ENCODE measurements around the gene LINGO3. TPM values are rescaled to one million over a fixed set of nuclear protein-coding genes. Genes with fewer than 3 reads are reported as not detected.

The LINGO3 gene
- total and polyA plus RNA-seq, 5 donors from 2014 or later: 0.22 to 5.3 (median 3.5) TPM

DNA sequence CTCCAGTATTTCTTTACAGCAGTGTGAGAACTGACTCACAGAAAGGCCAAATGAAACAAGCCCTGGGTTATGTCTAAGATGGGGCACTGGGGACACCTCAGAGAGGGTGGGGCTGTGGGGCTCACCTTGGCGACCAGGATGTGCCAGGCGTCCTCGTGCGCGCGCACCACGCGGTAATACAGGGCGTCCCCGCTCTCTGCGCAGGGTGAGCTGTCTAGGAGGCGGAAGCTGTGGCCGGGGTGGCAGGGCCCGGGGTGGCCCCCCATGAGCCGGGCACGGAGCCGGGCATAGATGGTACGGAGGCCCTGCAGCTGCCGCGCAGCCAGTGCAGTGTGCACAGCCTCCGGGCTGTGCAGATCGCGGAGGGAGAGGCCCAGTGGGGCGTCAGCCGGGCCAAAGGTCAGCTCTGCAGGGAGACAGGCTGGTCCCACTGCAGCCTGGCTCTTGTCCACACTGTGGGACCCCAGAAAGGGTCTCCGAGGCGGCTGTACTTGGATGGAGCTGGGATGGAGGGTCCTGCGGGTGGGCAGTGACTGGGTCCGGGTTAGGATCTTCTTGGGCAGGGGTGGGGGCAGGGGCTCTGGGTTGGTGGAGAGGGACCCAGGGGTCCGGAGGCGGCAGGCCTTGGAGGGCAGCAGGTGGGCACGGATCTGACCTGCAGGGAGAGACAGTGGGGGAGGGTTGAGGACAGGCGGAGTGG is 29.3 kb downstream of the LINGO3 start:
- H3K4me1 ChIP-seq (ENCODE audit: control insufficient read depth, insufficient read depth, low read length, poor library complexity, severe bottlenecking): peaks cover 27% of the 10 kb centered on the region
- DNase-seq: no peak

DNA sequence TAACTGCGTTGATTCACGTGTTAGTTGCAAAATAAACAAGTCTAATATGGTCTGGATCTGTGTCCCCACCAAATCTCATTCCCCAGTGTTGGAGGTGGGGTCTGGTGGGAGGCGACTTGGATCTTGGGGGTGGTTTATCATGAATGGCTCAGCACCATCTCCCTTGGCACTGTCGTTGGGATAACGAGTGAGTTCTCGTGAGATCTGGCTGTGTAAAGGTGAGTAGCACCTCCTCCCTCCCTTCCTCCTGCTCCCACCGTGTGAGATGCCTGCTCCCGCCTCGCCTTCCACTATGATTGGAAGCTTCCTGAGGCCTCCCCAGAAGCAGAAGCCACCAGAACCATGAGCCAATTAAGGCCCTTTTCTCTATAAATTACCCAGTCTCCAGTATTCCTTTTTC is 30.8 kb downstream of the LINGO3 start:
- H3K36me3 ChIP-seq (ENCODE audit: control insufficient read depth, insufficient read depth, low read length): no peaks in the 10 kb centered on the region
- H3K4me3 ChIP-seq (ENCODE audit: low read depth, low read length): no peak overlapping the region
- H3K9me3 ChIP-seq (ENCODE audit: control insufficient read depth in 2 of 2, low read length in 2 of 2): no peaks in the 10 kb centered on the region
- no peak overlapping the region for H3K27ac ChIP-seq (ENCODE audit: insufficient read depth, low read length, poor library complexity, severe bottlenecking)
- ATAC-seq (ENCODE audit: low read depth in 2 of 2) (no peak), DNase-seq (no peak)
- H3K36me3 Mint-ChIP-seq: peaks cover 14% of the 10 kb centered on the region
- H3K9me3 Mint-ChIP-seq: peaks cover 0 to 1% (median 0%) of the 10 kb centered on the region in 7 donors
- peak overlapping the region in 2 of 4 donors; percentile 5 to 86 for H3K4me3 Mint-ChIP-seq
- no peaks in the 10 kb centered on the region for H3K27me3 ChIP-seq (ENCODE audit: control insufficient read depth, insufficient read depth, low read length)
- peaks cover 5 to 40% (median 14%) of the 10 kb centered on the region in 4 donors for H3K4me1 Mint-ChIP-seq
- H3K4me1 ChIP-seq (ENCODE audit: control insufficient read depth, insufficient read depth, low read length, poor library complexity, severe bottlenecking): peaks cover 35% of the 10 kb centered on the region
- H3K27me3 Mint-ChIP-seq: peaks cover 7% of the 10 kb centered on the region
- H3K27ac Mint-ChIP-seq: peak overlapping the region; percentile 56 to 80 (median 72)

More for the DNA sequence above, 29.3 kb downstream of the LINGO3 start:
- H3K27ac Mint-ChIP-seq: peak overlapping the region in 1 of 3 donors; percentile 56
- H3K27me3 ChIP-seq (ENCODE audit: control insufficient read depth, insufficient read depth, low read length): no peaks in the 10 kb centered on the region
- ATAC-seq (ENCODE audit: low read depth in 2 of 2): no peak
- H3K27me3 Mint-ChIP-seq: peaks cover 7% of the 10 kb centered on the region
- H3K4me3 Mint-ChIP-seq: peak overlapping the region in 2 of 4 donors; percentile 26 to 63
- H3K36me3 Mint-ChIP-seq: peaks cover 9% of the 10 kb centered on the region
- no peaks in the 10 kb centered on the region for H3K9me3 ChIP-seq (ENCODE audit: control insufficient read depth in 2 of 2, low read length in 2 of 2)
- no peak overlapping the region for H3K4me3 ChIP-seq (ENCODE audit: low read depth, low read length)
- H3K4me1 Mint-ChIP-seq: peaks cover 0 to 38% (median 10%) of the 10 kb centered on the region in 4 donors
- H3K27ac ChIP-seq (ENCODE audit: insufficient read depth, low read length, poor library complexity, severe bottlenecking): no peak overlapping the region
- peaks cover 0 to 1% (median 0%) of the 10 kb centered on the region in 7 donors for H3K9me3 Mint-ChIP-seq
- no peaks in the 10 kb centered on the region for H3K36me3 ChIP-seq (ENCODE audit: control insufficient read depth, insufficient read depth, low read length)

DNA sequence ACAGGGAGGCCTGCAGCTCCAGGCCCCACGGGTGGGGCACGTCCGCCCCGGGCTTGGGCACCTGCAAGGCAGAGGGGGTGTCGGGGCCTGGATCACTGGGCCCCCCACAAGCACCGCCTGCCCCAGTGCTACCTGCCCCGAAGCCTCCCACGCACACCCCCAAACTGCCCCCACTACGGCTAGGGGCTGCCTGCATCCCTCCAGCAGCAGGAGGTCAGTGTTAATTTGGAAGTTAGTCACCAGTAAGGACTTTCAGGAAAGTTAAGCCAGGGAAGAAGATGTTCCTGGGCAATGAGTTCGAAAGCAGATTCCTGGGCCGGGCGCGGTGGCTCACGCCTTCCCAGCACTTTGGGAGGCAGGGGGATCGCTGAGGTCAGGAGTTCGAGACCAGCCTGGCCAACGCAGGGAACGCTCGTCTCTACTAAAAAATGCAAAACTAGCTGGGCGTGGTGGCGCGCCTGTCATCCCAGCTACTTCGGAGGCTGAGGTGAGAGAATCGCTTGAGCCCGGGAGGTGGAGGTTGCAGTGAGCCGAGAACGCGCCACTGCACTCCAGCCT is 31.4 kb downstream of the LINGO3 start:
- Mint-ChIP-seq H3K9me3 (peaks cover 0 to 3% (median 0%) of the 10 kb centered on the region in 7 donors), H3K4me3 (peak overlapping the region in 1 of 4 donors; percentile 86), H3K27ac (no peak overlapping the region), H3K4me1 (peaks cover 5 to 40% (median 18%) of the 10 kb centered on the region in 4 donors), H3K36me3 (peaks cover 17% of the 10 kb centered on the region), H3K27me3 (peaks cover 7% of the 10 kb centered on the region)
- Histone ChIP-seq H3K27me3 (ENCODE audit: control insufficient read depth, insufficient read depth, low read length) (no peaks in the 10 kb centered on the region), H3K9me3 (ENCODE audit: control insufficient read depth in 2 of 2, low read length in 2 of 2) (no peaks in the 10 kb centered on the region), H3K4me1 (ENCODE audit: control insufficient read depth, insufficient read depth, low read length, poor library complexity, severe bottlenecking) (peaks cover 35% of the 10 kb centered on the region), H3K4me3 (ENCODE audit: low read depth, low read length) (no peak overlapping the region), H3K27ac (ENCODE audit: insufficient read depth, low read length, poor library complexity, severe bottlenecking) (no peak overlapping the region), H3K36me3 (ENCODE audit: control insufficient read depth, insufficient read depth, low read length) (no peaks in the 10 kb centered on the region)
- no peak for ATAC-seq (ENCODE audit: low read depth in 2 of 2)
- DNase-seq: no peak

DNA sequence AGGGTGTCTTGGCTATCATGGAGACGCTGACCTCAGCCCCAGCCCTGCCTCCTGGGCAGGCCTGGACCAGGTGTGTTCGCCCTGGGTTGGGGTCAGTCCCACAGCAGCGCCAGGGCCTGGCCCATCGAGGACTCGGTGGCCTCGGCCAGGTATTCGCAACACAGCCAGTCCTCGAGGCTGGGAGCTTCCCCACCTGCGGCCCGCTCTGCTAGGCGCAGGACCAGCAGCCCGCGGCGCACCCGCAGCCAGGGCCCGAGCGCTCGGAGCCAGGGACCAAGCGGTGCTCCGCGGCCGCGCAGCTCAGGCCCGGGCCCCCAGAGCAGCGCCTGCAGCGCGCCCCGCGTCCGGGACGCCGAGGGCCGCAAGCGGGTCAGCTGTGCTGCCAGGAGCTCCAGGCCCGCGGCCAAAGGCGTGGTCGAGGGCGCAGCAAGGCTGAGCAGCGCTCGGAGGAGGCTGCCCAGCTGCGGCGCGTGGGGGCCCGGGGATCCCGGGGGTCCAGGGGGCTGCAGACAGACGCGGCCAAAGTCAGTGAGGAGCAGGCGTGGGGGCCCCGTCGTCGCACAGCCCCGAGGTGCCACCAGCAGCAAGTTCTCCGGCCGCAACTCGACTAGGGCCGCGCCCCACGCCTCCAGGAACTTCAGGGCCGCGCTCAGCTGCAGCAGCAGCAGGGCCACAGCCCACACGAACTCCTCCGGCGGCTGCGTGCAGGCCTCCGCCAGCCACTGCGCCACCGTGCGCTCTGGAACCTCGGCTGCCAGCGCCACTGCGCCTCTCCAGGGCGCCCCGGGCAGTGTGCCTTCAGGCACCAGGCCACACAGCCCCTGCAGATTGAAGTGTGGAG is 32.1 kb downstream of the LINGO3 start:
- H3K36me3 Mint-ChIP-seq: peaks cover 20% of the 10 kb centered on the region
- Histone ChIP-seq H3K4me1 (ENCODE audit: control insufficient read depth, insufficient read depth, low read length, poor library complexity, severe bottlenecking) (peaks cover 38% of the 10 kb centered on the region), H3K27ac (ENCODE audit: insufficient read depth, low read length, poor library complexity, severe bottlenecking) (no peak overlapping the region), H3K27me3 (ENCODE audit: control insufficient read depth, insufficient read depth, low read length) (no peaks in the 10 kb centered on the region), H3K9me3 (ENCODE audit: control insufficient read depth in 2 of 2, low read length in 2 of 2) (no peaks in the 10 kb centered on the region), H3K36me3 (ENCODE audit: control insufficient read depth, insufficient read depth, low read length) (no peaks in the 10 kb centered on the region), H3K4me3 (ENCODE audit: low read depth, low read length) (no peak overlapping the region)
- H3K27ac Mint-ChIP-seq: no peak overlapping the region
- no peak overlapping the region for H3K4me3 Mint-ChIP-seq
- peaks cover 7% of the 10 kb centered on the region for H3K27me3 Mint-ChIP-seq
- no peak for ATAC-seq (ENCODE audit: low read depth in 2 of 2)
- H3K4me1 Mint-ChIP-seq: peaks cover 5 to 41% (median 20%) of the 10 kb centered on the region in 4 donors
- DNase-seq: no peak
- H3K9me3 Mint-ChIP-seq: peaks cover 0 to 3% (median 0%) of the 10 kb centered on the region in 7 donors

DNA sequence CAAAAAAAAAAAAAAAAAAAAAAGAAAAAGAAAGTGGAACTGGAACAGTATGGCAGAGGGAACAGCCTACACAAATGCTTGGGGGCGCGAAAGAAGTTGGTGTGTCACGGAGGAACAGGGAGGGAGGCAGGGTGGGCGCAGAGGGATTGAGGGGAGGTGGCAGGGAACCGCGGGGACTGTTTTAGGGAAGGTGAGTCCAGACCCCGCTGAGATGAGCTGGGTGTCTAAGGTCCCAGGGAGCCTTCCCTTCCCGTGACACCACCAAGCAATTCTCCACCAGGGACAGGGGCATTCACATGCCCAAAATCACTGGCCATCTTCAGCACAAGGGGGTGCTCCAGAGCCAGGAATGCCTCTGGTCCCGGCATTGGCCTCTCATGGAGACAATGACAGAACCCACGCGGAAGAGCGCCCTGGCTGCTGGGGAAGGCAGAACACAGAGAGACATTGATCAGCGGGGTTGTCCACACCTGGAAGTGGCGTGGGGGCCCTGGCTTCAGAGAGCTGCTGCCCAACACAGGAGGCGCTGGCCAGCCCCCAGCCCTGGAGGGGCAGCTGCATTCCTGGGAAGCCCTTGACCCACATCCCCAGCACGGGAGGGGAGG is 32.9 kb downstream of the LINGO3 start:
- Histone ChIP-seq H3K27ac (ENCODE audit: insufficient read depth, low read length, poor library complexity, severe bottlenecking) (peak overlapping the region; percentile 23), H3K36me3 (ENCODE audit: control insufficient read depth, insufficient read depth, low read length) (no peaks in the 10 kb centered on the region), H3K27me3 (ENCODE audit: control insufficient read depth, insufficient read depth, low read length) (no peaks in the 10 kb centered on the region), H3K9me3 (ENCODE audit: control insufficient read depth in 2 of 2, low read length in 2 of 2) (no peaks in the 10 kb centered on the region), H3K4me3 (ENCODE audit: low read depth, low read length) (no peak overlapping the region), H3K4me1 (ENCODE audit: control insufficient read depth, insufficient read depth, low read length, poor library complexity, severe bottlenecking) (peaks cover 37% of the 10 kb centered on the region)
- peaks cover 0 to 3% (median 0%) of the 10 kb centered on the region in 7 donors for H3K9me3 Mint-ChIP-seq
- peak overlapping the region; percentile 36 to 99 (median 77) for H3K4me3 Mint-ChIP-seq
- ATAC-seq (ENCODE audit: low read depth in 2 of 2): no peak
- H3K4me1 Mint-ChIP-seq: peaks cover 5 to 41% (median 20%) of the 10 kb centered on the region in 4 donors
- H3K27ac Mint-ChIP-seq: peak overlapping the region; percentile 62 to 69 (median 63)
- peaks cover 7% of the 10 kb centered on the region for H3K27me3 Mint-ChIP-seq
- peaks cover 20% of the 10 kb centered on the region for H3K36me3 Mint-ChIP-seq
- peak in 2 of 3 donors; percentile 60 to 66 for DNase-seq

DNA sequence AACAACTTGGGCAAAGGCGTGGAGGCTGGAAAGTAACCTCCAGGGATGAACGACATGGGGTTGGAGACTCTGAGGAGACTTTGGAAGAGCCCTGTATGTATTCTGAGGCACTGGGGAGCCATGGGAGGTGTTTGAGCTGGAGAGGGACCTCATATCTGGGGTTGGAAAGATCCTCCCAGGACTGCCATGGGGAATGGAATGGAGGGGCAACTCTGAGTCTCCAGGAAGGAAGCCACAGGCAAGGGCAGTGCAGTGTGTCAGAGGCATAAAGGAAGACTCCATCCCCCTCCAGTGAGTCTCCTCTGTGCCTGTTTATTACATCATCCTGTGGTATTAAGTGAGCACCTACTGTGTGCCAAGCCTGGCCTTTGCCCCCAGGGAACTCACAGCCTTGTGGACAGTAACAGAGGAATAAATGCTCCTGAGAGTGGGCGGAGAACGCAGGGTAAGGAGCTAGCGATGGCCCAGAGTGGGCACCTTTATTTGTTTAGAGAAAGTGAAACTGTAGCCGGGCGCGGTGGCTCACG is 33.7 kb downstream of the LINGO3 start:
- H3K4me1 Mint-ChIP-seq: peaks cover 5 to 41% (median 20%) of the 10 kb centered on the region in 4 donors
- ATAC-seq (ENCODE audit: low read depth in 2 of 2) (no peak), DNase-seq (no peak)
- H3K27ac Mint-ChIP-seq: peak overlapping the region in 2 of 3 donors; percentile 73 to 87
- H3K4me3 Mint-ChIP-seq: peak overlapping the region; percentile 63 to 99 (median 74)
- H3K9me3 ChIP-seq (ENCODE audit: control insufficient read depth in 2 of 2, low read length in 2 of 2): no peaks in the 10 kb centered on the region
- H3K4me3 ChIP-seq (ENCODE audit: low read depth, low read length): no peak overlapping the region
- peaks cover 20% of the 10 kb centered on the region for H3K36me3 Mint-ChIP-seq
- peak overlapping the region; percentile 87 for H3K27ac ChIP-seq (ENCODE audit: insufficient read depth, low read length, poor library complexity, severe bottlenecking)
- peaks cover 10% of the 10 kb centered on the region for H3K27me3 Mint-ChIP-seq
- no peaks in the 10 kb centered on the region for H3K36me3 ChIP-seq (ENCODE audit: control insufficient read depth, insufficient read depth, low read length)
- H3K9me3 Mint-ChIP-seq: peaks cover 0 to 3% (median 0%) of the 10 kb centered on the region in 7 donors
- no peaks in the 10 kb centered on the region for H3K27me3 ChIP-seq (ENCODE audit: control insufficient read depth, insufficient read depth, low read length)
- H3K4me1 ChIP-seq (ENCODE audit: control insufficient read depth, insufficient read depth, low read length, poor library complexity, severe bottlenecking): peaks cover 37% of the 10 kb centered on the region

All from CD4-positive, CD25-positive, alpha-beta regulatory T cell (primary cell).